ENCODE measurements around the gene MLN. TPM values are rescaled to one million over a fixed set of nuclear protein-coding genes. Genes with fewer than 3 reads are reported as not detected.

The MLN gene
- total RNA-seq, 1 experiment from 2014 or later = not detected

- RAD21 ChIA-PET (ENCODE audit: low non-redundant PET in 1 of 2, low total read pairs in 2 of 2, uncharacterized antibody in 2 of 2, unreplicated experiment in 2 of 2) = no interaction called here
- BruUV-seq (replicated peaks) = no TSS peak
- intact Hi-C loops (cut with micrococcal nuclease) = no loop called here
- DNase-seq (ENCODE audit: low read depth, low spot score) (no peak), ATAC-seq (no peak)
- CTCF ChIA-PET = no interaction called here
- Histone ChIP-seq H3K9me2 (ENCODE audit: insufficient read depth) (no peaks in the 10 kb centered on the region), H3K27me3 (ENCODE audit: insufficient read depth, low read length) (peaks cover 7% of the 10 kb centered on the region; the same call in 1 of the 2 replicates), H3K79me2 (ENCODE audit: insufficient read depth, low read length) (no peaks in the 10 kb centered on the region), H3K36me3 (ENCODE audit: control insufficient read depth in 1 of 2, insufficient read depth in 2 of 2, low read length in 2 of 2) (no peaks in the 10 kb centered on the region), H3K4me3 (replicated peaks in 1 of 2; ENCODE audit: low read depth in 1 of 2, low read length in 2 of 2) (no peak overlapping the region), H2AFZ (ENCODE audit: low read depth, low read length, poor library complexity, severe bottlenecking) (no peak overlapping the region), H3K27ac (ENCODE audit: low read depth, low read length) (no peak overlapping the region), H3K9ac (ENCODE audit: low read length) (no peak overlapping the region), H3K9me3 (ENCODE audit: control insufficient read depth in 1 of 2, insufficient read depth in 1 of 2, low read depth in 1 of 2, low read length in 2 of 2) (no peaks in the 10 kb centered on the region), H3K4me1 (ENCODE audit: control insufficient read depth in 1 of 2, insufficient read depth in 2 of 2, low read length in 2 of 2) (peaks cover 0 to 25% of the 10 kb centered on the region in 2 experiments; a peak in 3 of 4 replicates), H4K20me1 (ENCODE audit: insufficient read depth) (no peaks in the 10 kb centered on the region), H3K4me2 (ENCODE audit: low read length) (no peak overlapping the region)
- POLR2A ChIA-PET = interaction anchor here (0.7 kb wide), 1 partner anchor 58 kb away, joined by 3 read pairs; no protein-coding TSS in a partner anchor
- TF ChIP-seq, protein P1, sequence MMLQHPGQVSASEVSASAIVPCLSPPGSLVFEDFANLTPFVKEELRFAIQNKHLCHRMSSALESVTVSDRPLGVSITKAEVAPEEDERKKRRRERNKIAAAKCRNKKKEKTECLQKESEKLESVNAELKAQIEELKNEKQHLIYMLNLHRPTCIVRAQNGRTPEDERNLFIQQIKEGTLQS (IDR thresholded peaks at IDR 0.05) = no peak
- TF ChIP-seq JUND (IDR thresholded peaks at IDR 0.05) (no peak), SRF (IDR thresholded peaks at IDR 0.05; ENCODE audit: low read depth) (no peak), CBX3 (IDR thresholded peaks at IDR 0.05; ENCODE audit: low read depth) (no peak)
- TF ChIP-seq, protein P2, sequence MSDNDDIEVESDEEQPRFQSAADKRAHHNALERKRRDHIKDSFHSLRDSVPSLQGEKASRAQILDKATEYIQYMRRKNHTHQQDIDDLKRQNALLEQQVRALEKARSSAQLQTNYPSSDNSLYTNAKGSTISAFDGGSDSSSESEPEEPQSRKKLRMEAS (IDR thresholded peaks at IDR 0.05) = no peak
- TF ChIP-seq, protein P3, sequence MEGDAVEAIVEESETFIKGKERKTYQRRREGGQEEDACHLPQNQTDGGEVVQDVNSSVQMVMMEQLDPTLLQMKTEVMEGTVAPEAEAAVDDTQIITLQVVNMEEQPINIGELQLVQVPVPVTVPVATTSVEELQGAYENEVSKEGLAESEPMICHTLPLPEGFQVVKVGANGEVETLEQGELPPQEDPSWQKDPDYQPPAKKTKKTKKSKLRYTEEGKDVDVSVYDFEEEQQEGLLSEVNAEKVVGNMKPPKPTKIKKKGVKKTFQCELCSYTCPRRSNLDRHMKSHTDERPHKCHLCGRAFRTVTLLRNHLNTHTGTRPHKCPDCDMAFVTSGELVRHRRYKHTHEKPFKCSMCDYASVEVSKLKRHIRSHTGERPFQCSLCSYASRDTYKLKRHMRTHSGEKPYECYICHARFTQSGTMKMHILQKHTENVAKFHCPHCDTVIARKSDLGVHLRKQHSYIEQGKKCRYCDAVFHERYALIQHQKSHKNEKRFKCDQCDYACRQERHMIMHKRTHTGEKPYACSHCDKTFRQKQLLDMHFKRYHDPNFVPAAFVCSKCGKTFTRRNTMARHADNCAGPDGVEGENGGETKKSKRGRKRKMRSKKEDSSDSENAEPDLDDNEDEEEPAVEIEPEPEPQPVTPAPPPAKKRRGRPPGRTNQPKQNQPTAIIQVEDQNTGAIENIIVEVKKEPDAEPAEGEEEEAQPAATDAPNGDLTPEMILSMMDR (IDR thresholded peaks at IDR 0.05 in 2 of 3, conservative IDR thresholded peaks at IDR 0.05 in 1 of 3; ENCODE audit: borderline replicate concordance in 1 of 3, insufficient read depth in 1 of 3, low read depth in 2 of 3, low read length in 2 of 3) = no peak
Observed at GRCh38 chr6:33820243-33820642, 16.4 kb upstream of the MLN start.

- ChIA-PET RAD21 (ENCODE audit: low non-redundant PET in 1 of 2, low total read pairs in 2 of 2, uncharacterized antibody in 2 of 2, unreplicated experiment in 2 of 2) (no interaction called here), CTCF (no interaction called here), POLR2A (no interaction called here)
- ATAC-seq = no peak
- Histone ChIP-seq H3K9me2 (ENCODE audit: insufficient read depth) (no peaks in the 10 kb centered on the region), H3K79me2 (ENCODE audit: insufficient read depth, low read length) (no peaks in the 10 kb centered on the region), H3K9me3 (ENCODE audit: control insufficient read depth in 1 of 2, insufficient read depth in 1 of 2, low read depth in 1 of 2, low read length in 2 of 2) (no peaks in the 10 kb centered on the region), H3K9ac (ENCODE audit: low read length) (no peak overlapping the region), H3K27ac (ENCODE audit: low read depth, low read length) (no peak overlapping the region), H3K4me2 (ENCODE audit: low read length) (no peak overlapping the region), H3K36me3 (ENCODE audit: control insufficient read depth in 1 of 2, insufficient read depth in 2 of 2, low read length in 2 of 2) (no peaks in the 10 kb centered on the region), H3K4me3 (replicated peaks in 1 of 2; ENCODE audit: low read depth in 1 of 2, low read length in 2 of 2) (no peak overlapping the region), H4K20me1 (ENCODE audit: insufficient read depth) (no peaks in the 10 kb centered on the region), H2AFZ (ENCODE audit: low read depth, low read length, poor library complexity, severe bottlenecking) (no peak overlapping the region), H3K4me1 (ENCODE audit: control insufficient read depth in 1 of 2, insufficient read depth in 2 of 2, low read length in 2 of 2) (peaks cover 0 to 14% of the 10 kb centered on the region in 2 experiments; a peak in 3 of 4 replicates), H3K27me3 (ENCODE audit: insufficient read depth, low read length) (peaks cover 13% of the 10 kb centered on the region)
- TF ChIP-seq POLR2A (IDR thresholded peaks at IDR 0.05; ENCODE audit: borderline replicate concordance, extremely low read depth, insufficient read depth, insufficient read length) (no peak), SIN3A (IDR thresholded peaks at IDR 0.05; ENCODE audit: low read depth) (no peak), FOSL1 (IDR thresholded peaks at IDR 0.05; ENCODE audit: low read depth) (no peak), JUND (IDR thresholded peaks at IDR 0.05) (no peak), POLR2AphosphoS5 (IDR thresholded peaks at IDR 0.05; ENCODE audit: low read depth, low read length) (no peak), CEBPB (IDR thresholded peaks at IDR 0.05; ENCODE audit: low read depth) (no peak), EGR1 (IDR thresholded peaks at IDR 0.05; ENCODE audit: low read depth) (no peak), EZH2 (IDR thresholded peaks at IDR 0.05) (no peak), TCF7L2 (IDR thresholded peaks at IDR 0.05; ENCODE audit: borderline replicate concordance, extremely low read depth, insufficient read depth, insufficient read length) (no peak), SP1 (IDR thresholded peaks at IDR 0.05; ENCODE audit: low read depth) (no peak), SRF (IDR thresholded peaks at IDR 0.05; ENCODE audit: low read depth) (no peak), RAD21 (IDR thresholded peaks at IDR 0.05; ENCODE audit: low read depth) (no peak), YY1 (IDR thresholded peaks at IDR 0.05; ENCODE audit: extremely low read depth, insufficient replicate concordance, low read depth, low read length) (no peak)
- TF ChIP-seq, protein P4, sequence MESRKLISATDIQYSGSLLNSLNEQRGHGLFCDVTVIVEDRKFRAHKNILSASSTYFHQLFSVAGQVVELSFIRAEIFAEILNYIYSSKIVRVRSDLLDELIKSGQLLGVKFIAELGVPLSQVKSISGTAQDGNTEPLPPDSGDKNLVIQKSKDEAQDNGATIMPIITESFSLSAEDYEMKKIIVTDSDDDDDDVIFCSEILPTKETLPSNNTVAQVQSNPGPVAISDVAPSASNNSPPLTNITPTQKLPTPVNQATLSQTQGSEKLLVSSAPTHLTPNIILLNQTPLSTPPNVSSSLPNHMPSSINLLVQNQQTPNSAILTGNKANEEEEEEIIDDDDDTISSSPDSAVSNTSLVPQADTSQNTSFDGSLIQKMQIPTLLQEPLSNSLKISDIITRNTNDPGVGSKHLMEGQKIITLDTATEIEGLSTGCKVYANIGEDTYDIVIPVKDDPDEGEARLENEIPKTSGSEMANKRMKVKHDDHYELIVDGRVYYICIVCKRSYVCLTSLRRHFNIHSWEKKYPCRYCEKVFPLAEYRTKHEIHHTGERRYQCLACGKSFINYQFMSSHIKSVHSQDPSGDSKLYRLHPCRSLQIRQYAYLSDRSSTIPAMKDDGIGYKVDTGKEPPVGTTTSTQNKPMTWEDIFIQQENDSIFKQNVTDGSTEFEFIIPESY (IDR thresholded peaks at IDR 0.05; ENCODE audit: extremely low read depth, insufficient replicate concordance, low read length) = no peak
- TF ChIP-seq, protein P1 (IDR thresholded peaks at IDR 0.05) = no peak
- intact Hi-C loops (cut with micrococcal nuclease) = no loop called here
- no peak for DNase-seq (ENCODE audit: low read depth, low spot score)
- no TSS peak for BruUV-seq (replicated peaks)
Observed at GRCh38 chr6:33819021-33819420, 15.2 kb upstream of the MLN start.
